Right forelimb (tissue), 1 donor: ENCODE measurements around the gene PLXDC2.

Experiments
- DNase-seq: peaks from one replicate; pipeline ENCODE4 v3.0.0-alpha.2; 2018

PLXDC2 gene

DNA sequence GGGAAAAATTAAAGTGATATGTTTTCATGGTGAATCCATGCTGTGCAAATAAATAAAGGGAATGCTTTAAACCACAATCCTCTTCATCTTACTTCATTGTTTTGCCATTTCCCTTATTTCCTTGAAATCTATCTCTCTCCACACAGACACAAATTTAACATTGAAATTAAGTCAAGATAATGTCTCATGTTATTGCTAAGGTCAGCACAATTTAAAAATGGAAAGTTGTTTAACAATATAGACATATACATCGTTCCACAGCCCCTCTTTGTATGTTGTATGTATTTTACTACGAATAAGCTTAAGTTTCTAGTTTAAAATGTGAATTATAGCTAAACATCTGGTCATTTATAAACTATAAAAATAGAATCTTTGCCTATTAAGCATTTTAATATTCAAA lies 256.9 kb downstream of the PLXDC2 start:
- DNase-seq, result no peak

DNA sequence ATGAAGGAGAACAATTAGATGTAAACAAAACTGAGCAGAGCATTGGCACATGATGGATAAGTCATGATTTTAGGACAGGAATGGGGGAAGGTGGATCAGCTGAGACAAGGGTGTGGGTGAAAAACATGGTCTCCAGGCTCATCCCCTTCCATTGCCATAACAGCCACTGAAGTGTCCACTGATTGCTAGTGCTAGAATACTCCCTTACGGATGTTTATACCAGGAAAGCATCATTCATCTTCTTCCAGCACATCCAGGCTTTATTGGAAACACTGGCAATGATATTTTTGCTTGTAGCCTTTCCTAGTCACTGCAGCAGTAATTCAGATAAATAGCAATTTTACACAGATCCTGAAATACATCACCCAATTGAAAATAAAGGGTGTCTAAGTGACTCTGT lies 259.5 kb downstream of the PLXDC2 start:
- DNase-seq, result no peak

DNA sequence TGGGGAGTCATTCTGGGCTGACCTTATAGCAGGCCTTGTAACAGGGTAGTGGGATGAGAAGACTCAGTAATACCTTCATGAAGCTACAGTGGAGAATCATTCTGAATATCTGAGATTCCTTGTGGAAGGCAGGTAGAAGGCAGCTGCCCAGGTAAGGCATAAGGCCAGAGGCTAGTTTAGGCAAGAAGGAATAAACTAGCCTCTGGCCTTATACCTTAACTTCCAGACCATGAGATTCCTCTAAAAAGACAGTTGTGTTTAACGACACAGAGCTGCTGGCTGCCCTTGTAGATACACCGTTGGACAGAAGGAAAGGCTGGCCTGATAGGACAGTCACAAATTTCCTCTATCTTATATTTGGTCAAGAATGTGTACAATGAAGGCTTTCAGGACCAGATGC lies 268.2 kb downstream of the PLXDC2 start:
- no peak for DNase-seq

DNA sequence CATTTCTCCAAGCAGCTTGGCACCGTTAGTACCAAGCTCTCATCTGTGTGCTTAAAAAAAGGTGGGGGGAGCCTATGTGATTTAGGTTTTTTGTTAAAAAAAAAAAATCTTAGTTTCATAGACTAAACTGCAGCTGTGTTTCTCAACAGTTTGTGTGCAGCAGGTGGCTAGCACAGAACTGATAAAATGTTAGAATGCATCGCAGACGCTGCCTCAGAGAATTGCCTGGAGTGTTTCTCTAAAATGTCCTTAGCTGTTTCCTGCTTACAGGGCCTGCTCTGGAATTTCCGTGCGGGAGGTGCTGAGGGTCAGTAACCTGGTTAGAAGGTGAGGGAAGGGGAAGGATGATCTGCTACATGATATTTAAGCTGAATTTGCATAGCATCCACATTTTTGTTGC lies 268.9 kb downstream of the PLXDC2 start:
- DNase-seq, result no peak

DNA sequence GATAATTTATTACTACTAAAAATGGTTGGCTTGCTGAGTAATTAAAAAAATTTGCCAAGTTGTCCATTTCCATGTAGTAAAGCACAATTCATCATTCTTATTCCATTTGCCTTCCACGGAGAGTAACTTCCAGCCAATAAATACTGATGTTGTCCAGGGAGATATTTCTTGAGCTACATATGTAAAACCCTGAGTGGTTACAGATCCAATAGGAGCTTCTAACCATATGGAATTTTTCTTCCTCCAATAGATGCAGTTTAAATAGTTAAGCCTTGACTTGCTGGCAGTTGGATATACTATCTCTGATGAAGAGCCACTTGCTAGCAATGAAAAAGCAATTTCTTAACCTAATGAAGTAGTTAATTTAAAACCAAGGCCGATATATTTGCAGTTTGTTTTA lies 271.1 kb downstream of the PLXDC2 start:
- no peak for DNase-seq

DNA sequence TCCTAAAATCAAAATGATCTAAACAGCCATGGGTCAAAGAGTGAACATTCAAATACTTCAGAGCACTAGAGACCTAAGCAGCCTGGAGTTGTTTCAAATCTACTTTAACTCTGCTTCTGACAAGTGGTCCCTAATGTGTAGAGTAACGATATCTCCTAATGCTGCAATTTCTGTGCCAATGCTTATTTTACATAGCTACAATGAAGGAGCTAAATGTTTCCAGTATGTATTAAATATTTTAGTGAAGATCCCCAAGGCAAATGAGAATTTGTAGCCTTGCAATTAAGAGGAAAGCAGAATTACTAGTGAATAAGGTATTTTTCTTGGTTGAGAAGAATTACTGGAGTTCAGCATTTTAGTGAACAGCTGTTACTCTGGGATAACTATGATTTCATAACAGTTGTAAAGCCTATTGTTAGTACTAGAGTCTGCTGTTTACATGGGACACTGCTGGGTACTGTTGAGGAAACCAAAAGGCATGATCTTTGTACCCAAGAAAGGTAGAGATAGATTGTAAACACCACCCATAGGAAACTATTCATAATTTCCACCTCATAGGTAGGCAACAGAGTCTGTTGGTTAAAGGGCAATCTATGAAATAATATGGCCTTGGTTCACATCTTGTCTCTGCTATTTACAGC lies 271.9 kb downstream of the PLXDC2 start:
- DNase-seq, result no peak

DNA sequence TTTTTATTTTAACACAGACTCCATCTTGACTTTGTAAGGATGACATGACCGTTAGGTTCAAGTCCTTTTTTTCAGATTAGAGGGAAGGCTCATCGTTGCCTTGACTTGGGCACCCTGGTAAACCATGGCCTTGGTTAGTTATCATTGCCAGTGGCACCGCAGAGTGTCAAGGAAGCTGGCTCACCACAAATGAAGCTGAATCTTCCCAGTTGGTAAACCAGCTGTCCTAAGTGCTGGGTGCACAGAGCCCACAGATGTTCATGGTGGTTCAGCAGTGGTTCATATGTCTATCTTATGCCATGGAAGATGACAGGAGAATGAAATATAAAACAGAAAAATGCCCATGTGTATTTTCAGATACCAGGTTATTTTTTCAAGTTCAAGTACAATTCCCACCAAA lies 273.6 kb downstream of the PLXDC2 start:
- no peak for DNase-seq

DNA sequence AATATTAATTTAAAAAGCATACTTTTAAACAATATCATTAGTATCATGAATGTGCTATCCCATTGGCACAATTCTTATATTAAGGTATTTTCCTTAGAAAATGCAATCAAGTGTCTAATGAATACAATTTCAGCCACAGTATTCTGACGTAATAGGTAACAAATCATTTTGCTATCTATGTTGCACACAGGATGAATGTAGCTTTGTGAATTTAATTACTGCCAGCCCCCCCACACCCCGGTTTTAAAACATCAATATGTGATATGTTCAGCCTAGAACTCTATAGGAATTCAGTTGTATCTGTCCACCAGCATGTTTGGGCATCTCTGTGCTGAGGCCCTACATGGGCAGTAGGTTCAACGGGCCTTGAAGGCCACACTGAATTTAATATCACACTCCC lies 274.6 kb downstream of the PLXDC2 start:
- DNase-seq, result no peak

DNA sequence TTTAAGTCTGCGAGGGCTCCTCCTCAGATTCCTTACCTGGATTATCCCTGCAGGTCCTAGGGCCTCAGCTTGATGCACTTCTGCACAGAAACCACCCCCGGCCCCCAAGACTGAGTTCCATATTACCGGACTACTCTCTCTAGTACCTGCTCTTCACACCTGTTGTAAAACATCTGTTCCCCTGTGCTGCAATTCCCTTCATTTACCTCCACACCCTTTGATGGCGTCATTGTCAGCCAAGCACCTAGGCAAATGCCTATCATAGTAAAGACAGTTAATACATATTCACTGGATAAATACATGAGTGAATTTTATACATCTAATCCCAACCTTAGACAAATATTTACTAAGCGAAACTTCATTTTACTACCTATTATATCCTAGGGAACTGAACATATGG lies 275.5 kb downstream of the PLXDC2 start:
- DNase-seq, result no peak

DNA sequence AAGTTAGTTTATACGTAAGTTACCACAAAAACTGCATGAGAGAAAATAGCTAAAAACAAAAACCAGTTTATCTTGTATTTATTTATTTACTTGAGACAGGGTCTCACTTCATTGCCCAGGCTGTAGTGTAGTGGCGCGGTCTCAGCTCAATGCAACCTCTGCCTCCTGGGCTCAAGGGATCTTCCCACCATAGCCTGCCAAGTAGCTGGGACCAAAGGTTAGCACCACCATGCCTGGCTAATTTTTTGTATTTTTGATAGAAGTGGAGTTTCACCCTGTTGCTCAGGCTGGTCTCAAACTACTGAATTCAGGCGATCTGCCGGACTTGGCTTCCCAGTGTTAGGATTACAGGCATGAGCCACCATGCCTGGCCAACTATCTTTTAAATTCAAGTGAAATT lies 277.4 kb downstream of the PLXDC2 start:
- no peak for DNase-seq

DNA sequence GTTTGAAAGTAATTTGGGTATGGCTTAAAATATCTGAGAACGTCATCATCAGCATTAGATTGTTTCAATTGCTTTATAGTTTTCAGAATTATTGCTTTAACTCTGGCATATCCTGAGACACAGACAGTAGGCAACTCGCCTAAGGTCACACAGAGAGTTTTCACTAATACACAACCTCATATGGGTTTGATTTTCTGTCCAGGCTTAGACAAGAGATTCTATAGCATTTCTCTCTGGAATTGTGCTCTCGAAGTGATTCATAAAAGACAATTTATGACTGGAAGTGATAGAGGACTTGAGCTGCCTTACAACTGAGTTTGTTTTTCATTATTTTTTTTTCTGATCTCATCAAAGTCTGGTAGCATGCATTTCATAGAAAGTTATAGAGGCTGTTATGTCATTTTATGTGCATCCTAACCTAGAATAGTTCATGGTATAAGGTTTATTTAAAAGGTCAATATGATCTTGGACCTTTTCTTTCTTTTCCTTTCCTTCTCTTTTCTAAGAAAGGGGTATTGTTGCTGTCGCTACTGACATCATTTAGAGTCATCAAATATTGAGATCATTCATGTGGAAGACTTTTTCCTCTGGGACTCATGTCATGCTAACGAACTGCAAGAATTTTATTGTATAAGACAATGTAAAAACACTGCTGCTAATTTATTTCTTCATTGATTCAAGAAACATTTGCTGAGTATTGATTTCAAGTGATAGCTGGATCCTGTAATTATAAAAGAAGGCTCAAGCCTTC lies 278.2 kb downstream of the PLXDC2 start:
- no peak for DNase-seq

DNA sequence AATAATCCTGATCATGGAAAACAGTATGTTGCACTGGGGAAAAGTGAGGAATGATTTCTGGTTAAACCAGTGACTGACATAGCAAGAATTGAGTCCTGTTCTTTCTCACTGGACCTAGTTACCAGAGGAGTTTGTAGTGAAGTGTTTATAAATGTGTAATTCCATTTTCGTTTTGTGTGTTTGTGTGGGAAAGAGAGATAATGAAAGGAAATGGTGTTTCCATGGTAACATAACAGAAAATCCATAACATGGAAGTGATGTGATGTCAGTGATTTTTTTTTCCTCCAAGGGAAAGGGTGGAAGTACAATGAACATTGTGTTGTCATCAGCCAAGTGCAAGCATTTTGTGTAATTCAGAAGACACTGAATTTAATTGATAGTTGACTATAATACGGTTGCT lies 283.9 kb downstream of the PLXDC2 start:
- DNase-seq, result no peak

DNA sequence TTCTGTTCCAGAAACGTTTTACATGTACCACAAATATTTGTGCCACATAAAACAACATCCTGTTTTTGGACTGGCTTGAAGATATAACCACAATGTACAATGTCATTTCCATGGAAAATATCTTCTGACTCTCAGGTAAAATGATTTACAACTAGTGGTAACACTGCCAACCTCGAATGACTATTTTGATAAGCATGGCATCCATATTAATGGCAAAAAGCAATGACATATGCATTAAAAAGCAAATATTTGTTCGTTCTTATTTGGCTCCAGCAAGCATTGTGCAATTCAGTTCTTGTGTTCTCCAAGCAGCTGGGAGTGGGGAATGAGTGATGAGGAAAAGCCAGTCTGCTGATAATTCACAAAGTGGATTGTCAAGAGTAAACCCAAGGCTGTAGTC lies 289.0 kb downstream of the PLXDC2 start:
- DNase-seq, result no peak

DNA sequence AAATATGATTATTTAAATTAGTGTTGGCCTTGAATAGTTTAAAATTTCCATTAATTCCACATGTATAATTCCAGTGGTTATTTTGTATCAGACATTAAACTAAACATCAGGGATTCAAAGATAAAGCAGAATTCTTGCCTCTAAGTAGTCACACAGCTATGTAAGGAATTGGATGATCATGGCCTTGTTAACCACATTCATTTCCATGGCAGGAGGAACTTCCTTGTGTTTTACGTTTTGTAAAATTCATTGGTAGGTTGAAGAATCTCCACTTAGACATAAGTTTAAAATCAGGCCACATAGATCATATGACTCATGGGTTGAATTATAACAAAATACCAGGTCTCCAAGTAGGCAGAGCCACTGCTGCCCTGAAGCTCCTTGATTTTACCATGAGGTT lies 289.7 kb downstream of the PLXDC2 start:
- no peak for DNase-seq

DNA sequence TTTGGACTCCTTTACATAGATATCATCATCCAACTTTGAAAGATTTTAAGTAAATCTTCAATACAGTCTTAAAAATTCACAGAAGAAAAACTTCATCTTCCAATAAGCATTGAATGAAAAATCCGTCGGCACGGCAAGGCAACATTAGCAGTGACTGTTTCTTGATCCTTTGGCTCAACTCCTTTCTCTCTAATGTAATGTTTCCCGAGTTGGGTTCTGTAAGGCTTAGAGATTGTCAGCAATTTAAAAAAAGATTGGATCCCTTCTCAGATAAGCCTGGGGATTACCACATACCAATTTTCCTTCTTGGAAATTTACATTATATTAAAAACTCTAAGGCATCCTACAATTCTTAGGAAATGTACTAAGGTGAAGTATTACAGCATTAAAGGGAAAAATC lies 291.8 kb downstream of the PLXDC2 start:
- no peak for DNase-seq

DNA sequence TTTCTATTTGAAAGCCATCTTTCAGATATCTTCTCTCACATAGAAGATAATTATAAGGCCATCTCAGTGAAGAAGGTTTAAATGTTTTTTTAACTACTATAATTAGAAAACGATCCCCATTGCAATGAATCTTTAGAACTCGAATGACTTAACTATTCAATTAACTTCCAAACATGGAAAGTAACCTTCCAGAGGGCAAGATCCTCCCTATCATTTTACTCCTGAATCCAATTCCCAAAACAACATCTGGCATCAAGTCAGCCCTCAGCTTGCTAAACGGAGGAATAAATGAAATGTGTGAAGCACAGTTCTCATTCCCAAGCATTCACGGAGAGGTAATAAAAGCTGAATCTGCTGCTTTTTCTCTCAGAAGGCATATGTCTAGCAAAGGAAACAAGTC lies 293.4 kb downstream of the PLXDC2 start:
- no peak for DNase-seq

DNA sequence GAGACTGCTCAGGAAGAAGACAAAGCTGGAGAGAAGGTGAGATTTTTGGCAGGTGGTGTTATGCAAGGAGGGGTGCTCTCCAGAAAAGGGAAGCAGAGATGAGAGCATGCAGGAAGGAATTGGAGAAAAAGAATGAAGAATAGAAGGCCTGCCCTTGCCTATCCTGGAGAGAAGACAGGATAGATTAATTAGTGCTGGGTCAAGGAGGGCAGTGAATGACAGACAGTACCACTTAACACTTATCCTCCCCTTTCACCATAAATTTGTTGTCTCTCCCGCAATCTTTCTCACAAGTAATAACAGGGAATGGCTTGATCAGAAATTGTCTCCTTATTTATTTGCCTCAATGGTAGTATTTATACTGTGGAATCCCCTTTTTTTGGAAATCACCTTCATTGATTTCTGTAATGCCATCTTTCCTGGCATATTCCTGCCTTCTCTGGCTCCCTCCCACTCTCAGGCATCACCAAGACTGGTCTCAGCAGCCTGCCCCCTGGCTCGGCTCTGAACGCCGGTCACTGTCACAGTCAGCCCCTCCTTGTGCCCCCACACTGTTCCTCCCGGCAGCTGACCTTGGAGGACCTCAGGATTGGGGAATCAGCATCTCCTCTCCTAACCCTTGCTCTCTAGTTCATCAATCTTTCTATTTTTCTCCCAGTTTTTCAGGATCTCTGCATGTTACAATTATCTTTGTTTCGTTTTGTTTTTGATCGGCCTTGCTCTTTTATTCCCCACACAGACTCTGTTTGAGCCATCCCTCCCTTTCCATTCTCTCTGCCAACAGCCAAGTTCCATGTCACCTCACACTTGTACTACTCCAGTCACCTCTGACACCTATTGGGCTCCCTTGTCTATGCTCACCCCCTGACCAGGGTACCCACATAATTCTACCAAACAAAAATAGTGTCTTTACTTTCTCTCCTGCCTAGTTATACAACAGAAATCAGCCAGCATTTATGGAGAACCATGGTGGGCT lies 294.2 kb downstream of the PLXDC2 start:
- no peak for DNase-seq

DNA sequence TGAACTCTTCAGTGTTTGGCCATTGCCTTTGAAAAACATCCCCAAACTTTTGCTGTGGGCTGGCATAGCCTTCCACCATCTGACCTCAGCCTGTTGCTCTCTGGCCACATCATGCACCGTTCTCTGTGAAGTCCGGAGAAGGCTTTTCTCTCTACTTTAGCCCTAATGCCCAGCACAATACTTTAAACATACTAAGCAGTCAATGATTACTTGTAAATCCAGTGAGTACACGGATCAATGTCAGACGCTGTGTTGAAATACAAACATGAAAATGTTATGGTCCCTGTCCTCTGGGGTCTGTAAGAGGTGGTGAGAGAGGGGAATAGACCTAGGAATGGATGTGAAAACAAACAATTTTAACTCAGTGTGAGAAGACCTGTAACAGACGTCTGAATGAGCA lies 297.9 kb downstream of the PLXDC2 start:
- DNase-seq, result no peak

DNA sequence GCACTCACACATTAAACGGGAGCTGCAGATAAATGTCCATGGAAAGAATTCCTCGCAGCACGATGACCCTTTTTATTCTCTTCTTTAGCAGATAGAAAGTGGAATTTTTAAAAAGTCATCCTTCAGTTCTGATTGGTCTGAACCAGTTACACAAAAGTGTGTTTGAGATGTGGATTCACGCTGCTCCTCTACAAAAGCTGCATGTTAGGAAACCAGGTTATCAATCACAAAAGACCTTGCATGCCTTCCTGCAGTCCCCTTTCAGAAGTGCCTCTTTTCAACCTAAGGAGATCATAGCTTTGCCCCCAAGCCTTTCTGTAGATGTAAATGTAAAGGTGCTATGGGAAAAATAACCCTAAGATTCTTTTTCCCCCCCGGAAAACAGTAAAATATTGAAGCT lies 299.7 kb downstream of the PLXDC2 start:
- no peak for DNase-seq

DNA sequence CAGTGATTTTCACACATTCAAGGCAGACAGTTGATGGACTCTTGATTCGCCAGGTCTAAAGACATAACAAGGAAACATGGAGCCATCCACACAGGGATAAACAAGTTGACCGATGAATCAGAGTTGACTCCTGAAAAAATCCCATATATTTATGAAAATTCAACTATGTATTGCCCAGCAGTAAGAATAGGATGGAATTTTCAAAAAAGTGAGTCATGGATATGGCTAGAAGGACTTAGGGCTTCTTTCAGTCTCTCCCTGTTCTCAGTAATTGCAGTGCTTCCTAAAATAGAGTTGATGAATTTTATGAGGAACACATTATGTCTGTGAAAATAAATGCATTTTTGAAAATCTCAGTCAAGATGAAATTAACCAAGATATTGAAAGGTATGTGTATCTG lies 301.2 kb downstream of the PLXDC2 start:
- DNase-seq, result no peak

DNA sequence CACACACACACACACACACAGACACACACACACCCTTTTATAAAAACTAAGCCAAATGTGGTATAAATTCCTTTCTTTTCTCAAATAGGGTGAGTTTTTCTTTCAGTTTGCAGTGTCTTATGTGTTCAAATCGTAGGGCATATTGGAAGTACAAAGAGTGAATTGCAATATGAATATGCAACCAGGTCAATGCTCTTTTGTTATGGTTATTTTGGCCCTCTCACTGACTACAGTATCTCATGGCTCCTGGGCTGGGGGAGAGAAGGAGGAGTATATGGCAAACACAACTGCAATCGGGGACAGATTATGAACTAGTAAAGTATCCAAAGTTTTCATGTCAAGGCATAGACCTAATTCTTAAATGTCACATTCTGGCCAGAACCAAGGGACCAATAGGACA lies 301.9 kb downstream of the PLXDC2 start:
- no peak for DNase-seq

DNA sequence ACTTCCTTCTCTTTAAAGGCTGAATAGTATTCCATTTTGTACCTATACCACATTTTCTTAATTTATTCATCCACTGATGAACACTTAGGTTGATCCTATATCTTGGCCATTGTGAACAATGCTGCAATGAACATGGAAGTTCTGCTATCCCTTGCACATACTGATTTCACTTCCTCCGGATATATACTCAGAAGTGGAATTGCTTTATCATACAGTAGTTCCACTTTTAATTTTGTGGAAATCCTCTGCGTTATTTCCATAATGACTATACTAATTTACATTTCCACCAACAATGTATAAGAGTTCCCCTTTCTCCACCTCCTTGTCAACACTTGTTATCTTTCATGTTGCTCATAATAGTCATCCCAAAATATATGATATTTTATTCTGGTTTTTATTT lies 312.6 kb downstream of the PLXDC2 start:
- DNase-seq, result no peak

DNA sequence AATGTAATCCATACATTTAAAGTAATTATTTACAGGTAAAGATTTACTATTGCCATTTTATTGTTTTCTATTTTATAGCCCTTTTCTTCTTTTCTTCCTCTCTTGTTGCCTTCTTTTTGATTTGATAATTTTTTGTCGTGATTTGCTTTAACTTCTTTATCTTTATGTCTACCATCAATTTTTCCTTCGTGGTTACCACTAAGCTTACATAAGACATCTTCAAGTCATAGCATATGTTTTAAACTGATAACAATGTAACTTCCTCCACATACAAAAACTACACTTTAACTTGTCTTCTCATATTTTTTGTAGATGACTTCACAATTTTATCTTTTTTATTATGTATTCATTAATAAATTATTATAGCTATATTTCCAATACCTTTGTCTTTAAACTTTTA lies 316.6 kb downstream of the PLXDC2 start:
- no peak for DNase-seq

DNA sequence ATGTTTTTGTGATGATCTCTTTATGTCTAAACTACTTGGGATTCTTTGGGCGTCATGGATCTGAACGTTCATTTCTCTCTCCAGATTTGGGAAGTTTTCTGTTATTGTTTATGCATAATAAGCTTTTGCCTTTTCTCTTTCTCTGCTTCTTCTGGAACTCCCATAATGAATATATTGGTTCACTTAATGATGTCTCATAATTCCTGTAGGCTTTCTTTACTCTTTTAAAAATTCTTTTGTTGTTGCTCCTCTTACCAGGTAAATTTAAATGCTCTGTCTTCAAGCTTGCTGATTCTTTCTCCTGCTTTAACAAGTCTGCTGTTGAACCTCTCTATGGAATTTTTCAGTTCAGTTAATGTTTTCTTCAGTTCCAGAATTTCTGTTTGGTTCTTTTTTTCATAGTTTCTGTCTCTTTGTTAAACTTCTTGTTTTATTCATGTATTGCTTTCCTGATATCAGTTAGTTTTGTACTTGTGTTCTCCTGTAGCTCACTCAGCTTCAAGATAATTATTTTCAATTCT lies 317.5 kb downstream of the PLXDC2 start:
- no peak for DNase-seq
